Lung (tissue), 12 donors: Measurements from ENCODE around the gene WNK1. TPM values are rescaled to one million over a fixed set of nuclear protein-coding genes. Genes with fewer than 3 reads are reported as not detected.

Experiments used
- ATAC-seq: fragments of 200-7000 bp; cut with Tn5 transposase; one replicate; pipeline ENCODE4 v1.9.1; 2020; ENCODE audit warnings: moderate number of reproducible peaks; ENCODE audit not compliant: insufficient read depth, low FRiP score
- DNase-seq, 3 donors: peaks; one replicate each; pipeline ENCODE4 v3.0.0-alpha.2; 2013 to 2017
- H3K27ac ChIP-seq, 2 donors: one replicate each; pipeline ENCODE4 v1.5.1; 2013; ENCODE audit warnings: mild to moderate bottlenecking in 2 of 2, moderate library complexity in 2 of 2, control low read depth in 1 of 2, inconsistent platforms in 1 of 2, low read depth in 1 of 2, low read length in 1 of 2
- H3K27me3 ChIP-seq, 3 donors: one replicate each; pipeline ENCODE4 v1.5.1; 2013; ENCODE audit warnings: low read length in 2 of 3; ENCODE audit not compliant: control insufficient read depth in 3 of 3, insufficient read depth in 3 of 3
- H3K36me3 ChIP-seq, 4 donors: one replicate each; pipeline ENCODE4 v1.5.1; 2013; ENCODE audit warnings: low read length in 4 of 4, mild to moderate bottlenecking in 1 of 4, moderate library complexity in 1 of 4; ENCODE audit not compliant: control insufficient read depth in 4 of 4, insufficient read depth in 4 of 4
- H3K4me1 ChIP-seq, 5 donors: one replicate each; pipeline ENCODE4 v1.5.1; 2013; ENCODE audit warnings: low read length in 5 of 5, mild to moderate bottlenecking in 2 of 5, moderate library complexity in 1 of 5; ENCODE audit not compliant: control insufficient read depth in 5 of 5, insufficient read depth in 5 of 5
- H3K4me3 ChIP-seq: one replicate; pipeline ENCODE4 v1.5.1; 2013; ENCODE audit warnings: mild to moderate bottlenecking, control low read depth, moderate library complexity
- H3K9ac ChIP-seq, 2 donors: one replicate each; pipeline ENCODE4 v1.5.1; 2013; ENCODE audit warnings: low read length in 2 of 2, control low read depth in 1 of 2; ENCODE audit not compliant: insufficient read depth in 1 of 2
- H3K9me3 ChIP-seq, 4 donors: one replicate each; pipeline ENCODE4 v1.5.1; 2013; ENCODE audit warnings: low read length in 3 of 4, mild to moderate bottlenecking in 1 of 4, moderate library complexity in 1 of 4; ENCODE audit not compliant: control insufficient read depth in 4 of 4, insufficient read depth in 3 of 4
- WGBS, 2 donors: extraction: QIAGEN DNeasy Blood & Tissue Kit; methylation state at CpG; one replicate each; pipeline ENCODE4 v1.1.7; 2013; 5-methylcytosine and 5-hydroxymethylcytosine counted together
- polyA plus RNA-seq, 2 donors: library from polyadenylated mRNA; stranded (reverse); fragments of 200-250 nt; gene quantifications; one replicate each; pipeline ENCODE4 v1.2.1, GENCODE V29; 2013
- total RNA-seq, 2 donors: library from RNA; depleted of rRNA in 1 of 2; stranded (reverse); fragments of >200 nt in 1 of 2; gene quantifications; one replicate each; pipeline ENCODE4 v1.2.1, GENCODE V29; 2014 to 2021
- TF ChIP-seq, protein P1 (sequence below): IDR thresholded peaks from 2 replicates; pipeline ENCODE4 v1.5.1; 2012; ENCODE audit warnings: mild to moderate bottlenecking; ENCODE audit errors: control extremely low read depth, extremely low read depth
- donor health status: control.
- donor health status: control.
- donor health status: Bipolar disorder and iron deficiency.
- donor health status: healthy.
- donor health status: DM: yes; HTN: yes; CAD: no.

WNK1 gene
- total and polyA plus RNA-seq, 4 donors, result 23.1 to 269 (median 128) TPM

DNA sequence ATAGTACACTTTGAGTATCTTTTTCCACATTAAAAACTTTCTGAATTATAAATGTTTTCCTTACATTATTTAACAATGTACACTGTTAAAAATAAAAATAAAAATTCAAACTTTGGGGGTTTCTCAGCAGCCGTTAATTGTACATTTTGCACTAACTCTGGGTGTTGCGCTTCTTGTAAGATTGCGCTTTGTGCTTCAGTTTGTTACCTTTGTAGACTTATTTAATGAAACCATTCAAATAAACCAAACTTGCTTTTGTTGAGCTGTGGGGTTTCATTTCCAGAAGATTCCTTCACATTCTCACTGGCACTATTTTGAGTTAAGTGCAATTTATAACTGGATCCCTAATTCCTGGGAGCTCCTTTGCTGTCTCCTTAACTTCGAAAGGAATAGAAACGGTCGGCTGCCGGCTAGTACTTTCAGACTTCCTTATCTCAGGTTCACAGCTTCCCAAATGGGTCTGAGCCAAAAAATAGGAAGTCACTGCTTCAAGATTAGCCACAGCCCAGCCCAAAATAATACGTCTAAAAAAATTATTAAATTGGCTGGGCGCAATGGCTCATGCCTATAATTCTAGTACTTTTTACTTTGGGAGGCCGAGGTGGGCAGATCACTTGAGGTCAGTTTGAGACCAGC, 158.9 kb downstream of the WNK1 start:
- DNase-seq, result peak in 1 of 3 donors; percentile 14
- Histone ChIP-seq H3K9me3 (no peaks in the 10 kb centered on the region), H3K27ac (no peak overlapping the region), H3K9ac (no peak overlapping the region), H3K27me3 (no peaks in the 10 kb centered on the region), H3K36me3 (peaks cover 27 to 55% (median 40%) of the 10 kb centered on the region in 4 donors), H3K4me3 (no peak overlapping the region), H3K4me1 (peaks cover 0 to 12% (median 0%) of the 10 kb centered on the region in 5 donors)
- ATAC-seq, result no peak
- TF ChIP-seq, protein P1, sequence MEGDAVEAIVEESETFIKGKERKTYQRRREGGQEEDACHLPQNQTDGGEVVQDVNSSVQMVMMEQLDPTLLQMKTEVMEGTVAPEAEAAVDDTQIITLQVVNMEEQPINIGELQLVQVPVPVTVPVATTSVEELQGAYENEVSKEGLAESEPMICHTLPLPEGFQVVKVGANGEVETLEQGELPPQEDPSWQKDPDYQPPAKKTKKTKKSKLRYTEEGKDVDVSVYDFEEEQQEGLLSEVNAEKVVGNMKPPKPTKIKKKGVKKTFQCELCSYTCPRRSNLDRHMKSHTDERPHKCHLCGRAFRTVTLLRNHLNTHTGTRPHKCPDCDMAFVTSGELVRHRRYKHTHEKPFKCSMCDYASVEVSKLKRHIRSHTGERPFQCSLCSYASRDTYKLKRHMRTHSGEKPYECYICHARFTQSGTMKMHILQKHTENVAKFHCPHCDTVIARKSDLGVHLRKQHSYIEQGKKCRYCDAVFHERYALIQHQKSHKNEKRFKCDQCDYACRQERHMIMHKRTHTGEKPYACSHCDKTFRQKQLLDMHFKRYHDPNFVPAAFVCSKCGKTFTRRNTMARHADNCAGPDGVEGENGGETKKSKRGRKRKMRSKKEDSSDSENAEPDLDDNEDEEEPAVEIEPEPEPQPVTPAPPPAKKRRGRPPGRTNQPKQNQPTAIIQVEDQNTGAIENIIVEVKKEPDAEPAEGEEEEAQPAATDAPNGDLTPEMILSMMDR, result no peak
- 37 to 54% methylated on average over 10 of the region's 10 CpGs for WGBS, 2 donors

GRCh38 chr12:912466-913235, 160.3 kb downstream of the WNK1 start:
- no peaks in the 10 kb centered on the region for H3K27me3 ChIP-seq
- no peak for DNase-seq
- 84 to 85% methylated on average over 7 of the region's 7 CpGs for WGBS, 2 donors
- TF ChIP-seq, protein P1, result no peak
- no peak overlapping the region for H3K27ac ChIP-seq
- peaks cover 31 to 54% (median 40%) of the 10 kb centered on the region in 4 donors for H3K36me3 ChIP-seq
- H3K9ac ChIP-seq, result no peak overlapping the region
- H3K4me3 ChIP-seq, result no peak overlapping the region
- no peak for ATAC-seq
- H3K9me3 ChIP-seq, result no peaks in the 10 kb centered on the region
- peaks cover 0 to 12% (median 0%) of the 10 kb centered on the region in 5 donors for H3K4me1 ChIP-seq

GRCh38 chr12:913919-914698, 161.7 kb downstream of the WNK1 start:
- ATAC-seq, result no peak
- H3K4me1 ChIP-seq, result peaks cover 0 to 12% (median 0%) of the 10 kb centered on the region in 5 donors
- no peak overlapping the region for H3K4me3 ChIP-seq
- TF ChIP-seq, protein P1, result no peak
- no peak for DNase-seq
- H3K9me3 ChIP-seq, result no peaks in the 10 kb centered on the region
- 58 to 77% methylated on average over 15 of the region's 15 CpGs for WGBS, 2 donors
- H3K27ac ChIP-seq, result no peak overlapping the region
- H3K27me3 ChIP-seq, result no peaks in the 10 kb centered on the region
- no peak overlapping the region for H3K9ac ChIP-seq
- H3K36me3 ChIP-seq, result peaks cover 32 to 47% (median 39%) of the 10 kb centered on the region in 4 donors
